ENCODE data around the gene SIT1.

Gene SIT1

DNA sequence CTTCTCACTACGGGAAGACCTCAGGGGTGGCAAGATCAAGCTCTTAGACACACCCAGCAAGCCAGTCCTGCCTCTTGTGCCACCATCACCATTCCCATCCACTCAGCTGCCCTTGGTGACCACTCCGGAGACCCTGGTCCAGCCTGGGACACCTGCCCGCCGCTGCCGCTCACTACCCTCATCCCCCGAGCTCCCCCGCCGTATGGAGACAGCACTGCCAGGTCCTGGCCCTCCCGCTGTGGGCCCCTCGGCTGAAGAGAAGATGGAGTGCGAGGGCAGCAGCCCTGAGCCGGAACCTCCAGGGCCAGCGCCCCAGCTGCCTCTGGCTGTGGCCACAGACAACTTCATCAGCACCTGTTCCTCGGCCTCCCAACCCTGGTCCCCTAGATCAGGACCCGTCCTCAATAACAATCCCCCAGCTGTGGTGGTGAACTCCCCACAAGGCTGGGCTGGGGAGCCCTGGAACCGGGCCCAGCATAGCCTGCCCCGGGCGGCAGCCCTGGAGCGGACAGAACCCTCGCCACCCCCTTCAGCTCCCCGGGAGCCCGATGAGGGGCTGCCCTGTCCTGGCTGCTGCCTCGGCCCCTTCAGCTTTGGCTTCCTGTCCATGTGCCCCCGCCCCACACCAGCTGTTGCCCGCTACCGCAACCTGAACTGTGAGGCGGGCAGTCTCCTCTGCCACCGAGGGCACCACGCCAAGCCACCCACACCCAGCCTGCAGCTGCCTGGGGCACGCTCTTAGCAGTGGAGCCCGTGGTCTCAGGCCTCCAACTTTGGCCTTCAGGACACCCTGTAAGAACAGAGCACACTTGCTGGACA, 41.5 kb downstream of the SIT1 start:
- TF ChIP-seq, protein P1, sequence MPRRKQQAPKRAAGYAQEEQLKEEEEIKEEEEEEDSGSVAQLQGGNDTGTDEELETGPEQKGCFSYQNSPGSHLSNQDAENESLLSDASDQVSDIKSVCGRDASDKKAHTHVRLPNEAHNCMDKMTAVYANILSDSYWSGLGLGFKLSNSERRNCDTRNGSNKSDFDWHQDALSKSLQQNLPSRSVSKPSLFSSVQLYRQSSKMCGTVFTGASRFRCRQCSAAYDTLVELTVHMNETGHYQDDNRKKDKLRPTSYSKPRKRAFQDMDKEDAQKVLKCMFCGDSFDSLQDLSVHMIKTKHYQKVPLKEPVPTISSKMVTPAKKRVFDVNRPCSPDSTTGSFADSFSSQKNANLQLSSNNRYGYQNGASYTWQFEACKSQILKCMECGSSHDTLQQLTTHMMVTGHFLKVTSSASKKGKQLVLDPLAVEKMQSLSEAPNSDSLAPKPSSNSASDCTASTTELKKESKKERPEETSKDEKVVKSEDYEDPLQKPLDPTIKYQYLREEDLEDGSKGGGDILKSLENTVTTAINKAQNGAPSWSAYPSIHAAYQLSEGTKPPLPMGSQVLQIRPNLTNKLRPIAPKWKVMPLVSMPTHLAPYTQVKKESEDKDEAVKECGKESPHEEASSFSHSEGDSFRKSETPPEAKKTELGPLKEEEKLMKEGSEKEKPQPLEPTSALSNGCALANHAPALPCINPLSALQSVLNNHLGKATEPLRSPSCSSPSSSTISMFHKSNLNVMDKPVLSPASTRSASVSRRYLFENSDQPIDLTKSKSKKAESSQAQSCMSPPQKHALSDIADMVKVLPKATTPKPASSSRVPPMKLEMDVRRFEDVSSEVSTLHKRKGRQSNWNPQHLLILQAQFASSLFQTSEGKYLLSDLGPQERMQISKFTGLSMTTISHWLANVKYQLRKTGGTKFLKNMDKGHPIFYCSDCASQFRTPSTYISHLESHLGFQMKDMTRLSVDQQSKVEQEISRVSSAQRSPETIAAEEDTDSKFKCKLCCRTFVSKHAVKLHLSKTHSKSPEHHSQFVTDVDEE (CRISPR knock-in tag; IDR thresholded peaks at IDR 0.05), result no peak
- no peak for TF ChIP-seq ESRRG (CRISPR knock-in tag; IDR thresholded peaks at IDR 0.05)
- TF ChIP-seq, protein P2, sequence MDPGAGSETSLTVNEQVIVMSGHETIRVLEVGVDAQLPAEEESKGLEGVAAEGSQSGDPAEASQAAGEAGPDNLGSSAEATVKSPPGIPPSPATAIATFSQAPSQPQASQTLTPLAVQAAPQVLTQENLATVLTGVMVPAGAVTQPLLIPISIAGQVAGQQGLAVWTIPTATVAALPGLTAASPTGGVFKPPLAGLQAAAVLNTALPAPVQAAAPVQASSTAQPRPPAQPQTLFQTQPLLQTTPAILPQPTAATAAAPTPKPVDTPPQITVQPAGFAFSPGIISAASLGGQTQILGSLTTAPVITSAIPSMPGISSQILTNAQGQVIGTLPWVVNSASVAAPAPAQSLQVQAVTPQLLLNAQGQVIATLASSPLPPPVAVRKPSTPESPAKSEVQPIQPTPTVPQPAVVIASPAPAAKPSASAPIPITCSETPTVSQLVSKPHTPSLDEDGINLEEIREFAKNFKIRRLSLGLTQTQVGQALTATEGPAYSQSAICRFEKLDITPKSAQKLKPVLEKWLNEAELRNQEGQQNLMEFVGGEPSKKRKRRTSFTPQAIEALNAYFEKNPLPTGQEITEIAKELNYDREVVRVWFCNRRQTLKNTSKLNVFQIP (CRISPR knock-in tag; IDR thresholded peaks at IDR 0.05; ENCODE audit: borderline replicate concordance, low read depth), result no peak
- no peak for TF ChIP-seq ISL1 (CRISPR knock-in tag; IDR thresholded peaks at IDR 0.05)
- ATAC-seq, result no peak

DNA sequence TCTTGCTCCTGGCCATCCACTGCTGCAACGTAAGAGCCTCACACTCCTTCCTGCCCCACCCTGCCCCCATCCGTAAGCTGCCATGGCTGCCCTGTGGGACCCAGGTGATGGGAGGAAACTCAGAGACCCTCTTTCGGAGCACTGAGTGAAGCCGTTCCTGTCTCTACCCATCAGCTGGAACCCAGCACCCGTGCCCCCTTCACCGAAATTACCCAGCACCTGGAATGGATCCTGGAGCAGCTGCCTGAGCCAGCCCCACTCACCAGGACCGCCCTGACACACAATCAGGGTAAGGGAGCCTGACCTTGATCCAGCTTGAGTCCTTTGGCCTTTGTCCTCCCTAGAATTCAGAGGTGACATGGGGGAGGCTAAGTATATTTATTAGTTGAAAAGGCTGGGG, 42.5 kb downstream of the SIT1 start:
- ATAC-seq, result no peak
- TF ChIP-seq ZC3H10 (CRISPR knock-in tag; IDR thresholded peaks at IDR 0.05) (no peak), CSDC2 (CRISPR knock-in tag; IDR thresholded peaks at IDR 0.05) (no peak), ARNTL (CRISPR knock-in tag; IDR thresholded peaks at IDR 0.05; ENCODE audit: borderline replicate concordance, low read depth) (no peak), GLIS3 (CRISPR knock-in tag; IDR thresholded peaks at IDR 0.05) (no peak)
- TF ChIP-seq, protein P3, sequence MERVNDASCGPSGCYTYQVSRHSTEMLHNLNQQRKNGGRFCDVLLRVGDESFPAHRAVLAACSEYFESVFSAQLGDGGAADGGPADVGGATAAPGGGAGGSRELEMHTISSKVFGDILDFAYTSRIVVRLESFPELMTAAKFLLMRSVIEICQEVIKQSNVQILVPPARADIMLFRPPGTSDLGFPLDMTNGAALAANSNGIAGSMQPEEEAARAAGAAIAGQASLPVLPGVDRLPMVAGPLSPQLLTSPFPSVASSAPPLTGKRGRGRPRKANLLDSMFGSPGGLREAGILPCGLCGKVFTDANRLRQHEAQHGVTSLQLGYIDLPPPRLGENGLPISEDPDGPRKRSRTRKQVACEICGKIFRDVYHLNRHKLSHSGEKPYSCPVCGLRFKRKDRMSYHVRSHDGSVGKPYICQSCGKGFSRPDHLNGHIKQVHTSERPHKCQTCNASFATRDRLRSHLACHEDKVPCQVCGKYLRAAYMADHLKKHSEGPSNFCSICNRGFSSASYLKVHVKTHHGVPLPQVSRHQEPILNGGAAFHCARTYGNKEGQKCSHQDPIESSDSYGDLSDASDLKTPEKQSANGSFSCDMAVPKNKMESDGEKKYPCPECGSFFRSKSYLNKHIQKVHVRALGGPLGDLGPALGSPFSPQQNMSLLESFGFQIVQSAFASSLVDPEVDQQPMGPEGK (CRISPR knock-in tag; IDR thresholded peaks at IDR 0.05; ENCODE audit: borderline replicate concordance), result no peak

DNA sequence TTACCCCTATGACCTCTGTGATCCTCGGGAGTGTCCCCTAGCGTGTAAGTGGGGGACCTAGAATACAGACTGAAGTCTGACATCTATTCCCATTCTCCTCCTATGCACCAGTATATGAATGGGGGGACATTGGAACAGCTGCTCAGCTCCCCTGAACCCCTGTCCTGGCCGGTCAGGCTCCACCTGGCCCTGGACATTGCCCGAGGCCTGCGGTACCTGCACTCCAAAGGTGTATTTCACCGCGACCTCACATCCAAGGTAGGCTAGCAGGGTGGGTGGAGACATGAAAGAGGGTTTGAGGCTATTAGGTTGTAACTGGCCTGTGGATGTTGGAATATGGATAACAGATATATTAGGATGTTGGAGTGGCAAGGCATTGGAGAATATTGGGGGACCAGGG, 44.0 kb downstream of the SIT1 start:
- TF ChIP-seq OSR1 (CRISPR knock-in tag; IDR thresholded peaks at IDR 0.05) (no peak), CSDC2 (CRISPR knock-in tag; IDR thresholded peaks at IDR 0.05) (no peak), BACH2 (CRISPR knock-in tag; IDR thresholded peaks at IDR 0.05; ENCODE audit: borderline replicate concordance) (no peak)

DNA sequence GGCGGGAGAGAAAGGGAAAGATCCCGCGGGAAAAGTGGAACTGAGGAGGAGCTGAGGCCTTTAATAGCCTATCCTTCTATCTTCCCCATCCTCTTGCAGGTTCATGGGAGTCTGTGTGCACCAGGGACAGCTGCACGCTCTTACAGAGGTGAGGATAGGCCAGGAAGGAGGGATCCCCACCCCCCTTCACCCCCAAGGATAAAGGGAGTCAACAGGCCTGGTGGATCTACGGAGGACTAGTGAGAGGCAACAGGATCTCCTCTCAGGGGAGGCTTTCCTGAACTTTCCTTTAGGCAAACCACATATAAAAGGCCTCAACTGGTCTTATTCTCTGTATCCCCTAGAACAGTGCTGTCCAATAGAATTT, 44.6 kb downstream of the SIT1 start:
- no peak for ATAC-seq
- TF ChIP-seq ZNF565 (CRISPR knock-in tag; conservative IDR thresholded peaks at IDR 0.05; ENCODE audit: low read depth) (no peak), SNAI2 (CRISPR knock-in tag; IDR thresholded peaks at IDR 0.05) (no peak), ZC3H10 (CRISPR knock-in tag; IDR thresholded peaks at IDR 0.05) (no peak), TCF4 (CRISPR knock-in tag; IDR thresholded peaks at IDR 0.05; ENCODE audit: borderline replicate concordance) (no peak), ISL1 (CRISPR knock-in tag; IDR thresholded peaks at IDR 0.05) (no peak), ZFP30 (CRISPR knock-in tag; IDR thresholded peaks at IDR 0.05) (no peak), ZNF8 (CRISPR knock-in tag; IDR thresholded peaks at IDR 0.05) (no peak), ZNF70 (CRISPR knock-in tag; IDR thresholded peaks at IDR 0.05) (no peak), PPARA (CRISPR knock-in tag; IDR thresholded peaks at IDR 0.05; ENCODE audit: borderline replicate concordance) (no peak), GLIS3 (CRISPR knock-in tag; IDR thresholded peaks at IDR 0.05) (no peak), ARNTL (CRISPR knock-in tag; IDR thresholded peaks at IDR 0.05; ENCODE audit: borderline replicate concordance, low read depth) (no peak)
- TF ChIP-seq, protein P1 (CRISPR knock-in tag; IDR thresholded peaks at IDR 0.05), result no peak
- TF ChIP-seq, protein P4, sequence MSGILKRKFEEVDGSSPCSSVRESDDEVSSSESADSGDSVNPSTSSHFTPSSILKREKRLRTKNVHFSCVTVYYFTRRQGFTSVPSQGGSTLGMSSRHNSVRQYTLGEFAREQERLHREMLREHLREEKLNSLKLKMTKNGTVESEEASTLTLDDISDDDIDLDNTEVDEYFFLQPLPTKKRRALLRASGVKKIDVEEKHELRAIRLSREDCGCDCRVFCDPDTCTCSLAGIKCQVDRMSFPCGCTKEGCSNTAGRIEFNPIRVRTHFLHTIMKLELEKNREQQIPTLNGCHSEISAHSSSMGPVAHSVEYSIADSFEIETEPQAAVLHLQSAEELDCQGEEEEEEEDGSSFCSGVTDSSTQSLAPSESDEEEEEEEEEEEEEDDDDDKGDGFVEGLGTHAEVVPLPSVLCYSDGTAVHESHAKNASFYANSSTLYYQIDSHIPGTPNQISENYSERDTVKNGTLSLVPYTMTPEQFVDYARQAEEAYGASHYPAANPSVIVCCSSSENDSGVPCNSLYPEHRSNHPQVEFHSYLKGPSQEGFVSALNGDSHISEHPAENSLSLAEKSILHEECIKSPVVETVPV (CRISPR knock-in tag; IDR thresholded peaks at IDR 0.05), result no peak
- TF ChIP-seq, protein P2 (CRISPR knock-in tag; IDR thresholded peaks at IDR 0.05; ENCODE audit: borderline replicate concordance, low read depth), result no peak
- TF ChIP-seq, protein P3 (CRISPR knock-in tag; IDR thresholded peaks at IDR 0.05; ENCODE audit: borderline replicate concordance), result no peak

More for the DNA sequence above, 44.0 kb downstream of the SIT1 start:
- ATAC-seq, result no peak
